Panc1 (cell line): ENCODE results near the gene IL13. TPM values are rescaled to one million over a fixed set of nuclear protein-coding genes. Genes with fewer than 3 reads are reported as not detected.

Experiments
- ATAC-seq: fragments of 200-7000 bp; cut with Tn5 transposase; 2 replicates; pipeline ENCODE4 v1.9.1; 2020; ENCODE audit warnings: mild to moderate bottlenecking, moderate library complexity
- BruUV-seq: library from RNA; stranded (reverse); fragments of 400-500 nt; replicated peaks from 2 replicates; lab custom pipeline; 2021; lab: Mats Ljungman, UMichigan
- CTCF ChIA-PET: fragments of 300-600 bp; sonication (Branson Sonifier 250); formaldehyde crosslinking; loops from one replicate; lab custom pipeline; 2022; ENCODE audit warnings: antibody characterized with exemption; lab: Charles Lee
- POLR2A ChIA-PET: fragments of 300-600 bp; sonication (Branson Sonifier 250); formaldehyde crosslinking; loops from one replicate; lab custom pipeline; 2022; ENCODE audit warnings: antibody characterized with exemption; lab: Charles Lee
- DNase-seq: peaks from one replicate; pipeline ENCODE4 v3.0.0-alpha.2; 2010; ENCODE audit warnings: low read depth, low spot score
- H3K27ac ChIP-seq: 2 replicates; pipeline ENCODE4 v1.5.1; 2011; ENCODE audit warnings: mild to moderate bottlenecking, low read length, inconsistent platforms
- H3K27me3 ChIP-seq: fragments of 200-500 bp; sonication (Bioruptor generic); 2 replicates; pipeline ENCODE4 v1.6.0; 2014; ENCODE audit warnings: low read length, inconsistent platforms; ENCODE audit not compliant: control insufficient read depth, insufficient read depth
- H3K36me3 ChIP-seq: fragments of 200-500 bp; sonication (Bioruptor generic); 2 replicates; pipeline ENCODE4 v1.5.1; 2014; ENCODE audit warnings: inconsistent platforms, mild to moderate bottlenecking, low read length, moderate library complexity; ENCODE audit not compliant: control insufficient read depth, insufficient read depth
- H3K4me1 ChIP-seq: 2 replicates; pipeline ENCODE4 v1.5.1; 2011; ENCODE audit warnings: inconsistent platforms, mild to moderate bottlenecking, low read length, moderate library complexity; ENCODE audit not compliant: control insufficient read depth, insufficient read depth
- H3K4me3 ChIP-seq, 2 experiments: 2 replicates each; pipeline ENCODE4 v1.5.1; 2011 to 2012; ENCODE audit warnings: low read depth in 2 of 2, low read length in 2 of 2, mild to moderate bottlenecking in 2 of 2, inconsistent platforms in 1 of 2, moderate library complexity in 1 of 2
- H3K9me3 ChIP-seq: fragments of 200-500 bp; sonication (Bioruptor generic); 2 replicates; pipeline ENCODE4 v1.5.1; 2014; ENCODE audit warnings: low read depth, mild to moderate bottlenecking, inconsistent platforms, low read length, moderate library complexity; ENCODE audit not compliant: control insufficient read depth, insufficient read depth
- CTCF ChIP-seq: fragments of 450-650 bp; IDR thresholded peaks from 2 replicates; pipeline ENCODE4 v1.5.1; 2017; ENCODE audit warnings: mild to moderate bottlenecking
- POLR2AphosphoS5 ChIP-seq: IDR thresholded peaks from 2 replicates; pipeline ENCODE4 v1.6.1; 2012; ENCODE audit warnings: mild to moderate bottlenecking, low read depth, low read length, moderate library complexity
- REST ChIP-seq, 2 experiments: IDR thresholded peaks; 2 replicates each; pipeline ENCODE4 v1.6.1; 2011 to 2012; ENCODE audit warnings: low read depth in 2 of 2, control low read depth in 1 of 2, low read length in 1 of 2, mild to moderate bottlenecking in 1 of 2, moderate library complexity in 1 of 2; ENCODE audit not compliant: insufficient read depth in 1 of 2
- SIN3A ChIP-seq: IDR thresholded peaks from 2 replicates; pipeline ENCODE4 v1.6.1; 2012; ENCODE audit warnings: low read depth, mild to moderate bottlenecking, low read length, moderate library complexity, borderline replicate concordance; ENCODE audit not compliant: insufficient read depth
- TCF7L2 ChIP-seq: IDR thresholded peaks from 2 replicates; pipeline ENCODE4 v1.6.1; 2011; ENCODE audit warnings: mild to moderate bottlenecking, low read depth, low read length, inconsistent platforms
- in situ Hi-C: cut with HindIII; loops from 2 replicates; pipeline ENCODE4 v1.10.0; 2016; ENCODE audit warnings: low sequenced_read_pairs, low pct_unique_long_range_greater_than_20kb
- intact Hi-C: fragments of 100-400 bp; cut with micrococcal nuclease; formaldehyde crosslinking; loops from one replicate; pipeline ENCODE4 v1.10.0; 2022; ENCODE audit not compliant: unreplicated experiment
- total RNA-seq: library from RNA; stranded (reverse); gene quantifications from one replicate; pipeline ENCODE4 v1.2.1, GENCODE V29; 2021; ENCODE audit not compliant: unreplicated experiment

IL13 gene
- total RNA-seq, 1 experiment from 2014 or later, result not detected

GRCh38 chr5:132679717-132680380 is 21.9 kb downstream of the IL13 start:
- intact Hi-C loops (no loop called here), in situ Hi-C loops (no loop called here)
- peaks cover 15% of the 10 kb centered on the region for H3K4me1 ChIP-seq
- ATAC-seq (no peak), DNase-seq (no peak)
- H3K36me3 ChIP-seq, result no peaks in the 10 kb centered on the region
- H3K4me3 ChIP-seq, result no peak overlapping the region
- no peak overlapping the region for H3K27ac ChIP-seq
- no peaks in the 10 kb centered on the region for H3K27me3 ChIP-seq
- ChIA-PET POLR2A (no interaction called here), CTCF (no interaction called here)
- BruUV-seq, result no TSS peak
- TF ChIP-seq CTCF (no peak), POLR2AphosphoS5 (no peak), REST (IDR thresholded peaks at IDR 0.05; ENCODE audit: insufficient read depth in 1 of 2, low read depth in 2 of 2, low read length in 1 of 2) (no peak), SIN3A (no peak), TCF7L2 (no peak)
- H3K9me3 ChIP-seq, result no peaks in the 10 kb centered on the region

- no TSS peak for BruUV-seq
- Histone ChIP-seq H3K9me3 (no peaks in the 10 kb centered on the region), H3K27ac (no peak overlapping the region), H3K4me3 (no peak overlapping the region), H3K36me3 (no peaks in the 10 kb centered on the region), H3K4me1 (peaks cover 10% of the 10 kb centered on the region; the same call in 1 of the 2 replicates), H3K27me3 (no peaks in the 10 kb centered on the region)
- ATAC-seq (no peak), DNase-seq (no peak)
- CTCF ChIA-PET, result no interaction called here
- no peak for TF ChIP-seq TCF7L2
- TF ChIP-seq CTCF, result no peak
- TF ChIP-seq REST (IDR thresholded peaks at IDR 0.05; ENCODE audit: insufficient read depth in 1 of 2, low read depth in 2 of 2, low read length in 1 of 2), result no peak
- TF ChIP-seq SIN3A, result no peak
- POLR2A ChIA-PET, result no interaction called here
- in situ Hi-C loops (no loop called here), intact Hi-C loops (no loop called here)
Measured at GRCh38 chr5:132680780-132681475, 23.0 kb downstream of the IL13 start.
